PC-9 (cell line): ENCODE data around the gene AMN1.

Source experiments
- CTCF ChIP-seq: fragments of 200-600 bp; sonication (generic); conservative IDR thresholded peaks from 2 replicates; pipeline ENCODE4 v1.6.1; 2017; ENCODE audit warnings: mixed run types, antibody characterized with exemption, mild to moderate bottlenecking, moderate library complexity
- EZH2 ChIP-seq: fragments of 200-600 bp; sonication (generic); IDR thresholded peaks from 2 replicates; pipeline ENCODE4 v1.8.0; 2017; ENCODE audit warnings: antibody characterized with exemption, low read depth

- no peak for TF ChIP-seq CTCF
- no peak for TF ChIP-seq EZH2
Measured at GRCh38 chr12:31737345-31737744, 8.5 kb upstream of the AMN1 start.
